AG04449 (cell line): Measurements from ENCODE around the gene FANCE.

Source experiments
- CTCF ChIA-PET: fragments of 350-600 bp; formaldehyde crosslinking; extraction: SDS; loops from one replicate; lab custom pipeline; 2021; ENCODE audit warnings: antibody characterized with exemption; lab: Yijun Ruan, JAX
- POLR2A ChIA-PET: fragments of 400-600, 350-600 bp; formaldehyde crosslinking; extraction: SDS; loops from one replicate; lab custom pipeline; 2020; ENCODE audit warnings: antibody characterized with exemption, inconsistent platforms; lab: Yijun Ruan, JAX
- DNase-seq: peaks from one replicate; pipeline ENCODE4 v3.0.0-alpha.2; 2010; ENCODE audit warnings: low read depth, low spot score
- H3K4me3 ChIP-seq: 2 replicates; pipeline ENCODE4 v1.5.1; 2011; ENCODE audit warnings: low read depth, mild to moderate bottlenecking, control low read depth, low read length
- CTCF ChIP-seq: IDR thresholded peaks from one replicate; pipeline ENCODE4 v1.5.1; 2011; ENCODE audit warnings: mild to moderate bottlenecking, moderate library complexity, low read length, control low read depth, inconsistent platforms; ENCODE audit not compliant: insufficient read depth; ENCODE audit errors: missing control alignments

Gene FANCE

GRCh38 chr6:35473075-35473849, 21.1 kb downstream of the FANCE start:
- ChIA-PET POLR2A (interaction anchor here (0.7 to 2.8 kb wide), 9 partner anchors 8 to 24 kb away, joined by 3 to 13 read pairs (median 4); partner anchors contain the start of genes FANCE and TEAD3), CTCF (interaction anchor here (1.1 to 1.4 kb wide), 3 partner anchors 9 to 263 kb away, joined by 4 to 6 read pairs (median 6); partner anchors contain the start of gene ARMC12)
- no peak for TF ChIP-seq CTCF
- H3K4me3 ChIP-seq = no peak overlapping the region
- DNase-seq = no peak

DNA sequence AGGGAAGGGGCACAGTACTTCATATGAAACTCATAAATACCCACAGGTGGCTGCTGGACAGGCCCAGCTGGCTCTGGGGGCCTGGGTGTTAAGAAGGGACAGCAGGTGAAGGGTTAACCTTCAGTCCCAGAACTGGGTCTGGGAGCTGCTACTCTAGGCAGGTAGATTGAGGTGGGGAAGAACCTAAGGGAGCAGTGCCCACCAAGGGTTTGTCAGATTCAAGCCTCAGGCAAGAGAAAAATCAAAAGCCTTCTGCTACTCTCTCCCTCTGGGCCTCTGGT, 21.7 kb downstream of the FANCE start:
- CTCF ChIA-PET = interaction anchor here (1.1 to 1.4 kb wide), 3 partner anchors 8 to 263 kb away, joined by 4 to 6 read pairs (median 6); partner anchors contain the start of gene ARMC12
- DNase-seq = no peak
- no peak for TF ChIP-seq CTCF
- POLR2A ChIA-PET = interaction anchor here (0.7 to 1.3 kb wide), 5 partner anchors 13 to 23 kb away, joined by 3 to 6 read pairs (median 4); partner anchors contain the start of genes FANCE and TEAD3
- no peak overlapping the region for H3K4me3 ChIP-seq

DNA sequence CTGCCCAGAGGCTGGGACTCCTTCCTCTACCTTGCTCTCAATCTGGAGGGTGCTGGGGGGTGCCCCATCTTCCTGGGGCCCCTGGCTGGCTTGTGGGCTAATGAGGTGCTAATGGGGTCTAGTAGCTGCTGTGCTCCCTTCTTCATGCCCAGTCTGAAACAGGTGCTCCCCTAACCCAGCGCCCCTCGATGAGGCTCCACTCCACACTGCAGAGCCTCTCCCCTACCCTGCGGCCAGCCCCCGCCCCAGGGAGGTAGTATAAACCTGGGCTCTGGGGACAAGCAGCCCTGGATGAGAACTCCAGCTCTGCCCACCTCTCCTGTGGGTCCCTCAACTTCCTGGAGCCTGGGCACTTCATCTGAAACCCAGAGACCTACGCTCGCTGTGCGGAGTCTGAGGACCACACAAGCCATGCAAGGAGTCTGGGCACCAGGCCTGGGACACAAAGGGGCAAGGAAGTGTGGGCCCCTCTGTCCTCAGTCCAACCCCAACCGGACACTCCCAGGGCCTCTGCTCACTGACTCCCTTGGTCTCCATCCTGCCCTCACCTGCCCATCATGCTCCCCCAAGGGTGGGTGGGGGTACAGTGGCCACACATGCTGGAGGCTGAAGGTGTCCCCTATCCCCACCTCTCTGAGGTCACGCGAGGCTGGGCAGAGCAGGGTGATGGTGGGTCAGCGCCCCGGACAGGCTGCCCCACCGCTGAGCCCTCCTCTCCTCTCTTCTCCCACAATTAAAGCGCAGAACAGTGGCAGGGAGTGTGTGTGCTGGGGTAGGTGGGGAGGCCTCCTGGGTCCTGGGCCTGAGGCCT, 22.2 kb downstream of the FANCE start:
- TF ChIP-seq CTCF = no peak
- H3K4me3 ChIP-seq = no peak overlapping the region
- DNase-seq = no peak
- POLR2A ChIA-PET = interaction anchor here (0.8 to 1.3 kb wide), 4 partner anchors 18 to 23 kb away, joined by 3 to 4 read pairs (median 4); partner anchors contain the start of genes FANCE and TEAD3
- CTCF ChIA-PET = interaction anchor here (1.0 to 1.7 kb wide), 3 partner anchors 8 to 262 kb away, joined by 3 to 6 read pairs (median 4); no protein-coding TSS in a partner anchor

DNA sequence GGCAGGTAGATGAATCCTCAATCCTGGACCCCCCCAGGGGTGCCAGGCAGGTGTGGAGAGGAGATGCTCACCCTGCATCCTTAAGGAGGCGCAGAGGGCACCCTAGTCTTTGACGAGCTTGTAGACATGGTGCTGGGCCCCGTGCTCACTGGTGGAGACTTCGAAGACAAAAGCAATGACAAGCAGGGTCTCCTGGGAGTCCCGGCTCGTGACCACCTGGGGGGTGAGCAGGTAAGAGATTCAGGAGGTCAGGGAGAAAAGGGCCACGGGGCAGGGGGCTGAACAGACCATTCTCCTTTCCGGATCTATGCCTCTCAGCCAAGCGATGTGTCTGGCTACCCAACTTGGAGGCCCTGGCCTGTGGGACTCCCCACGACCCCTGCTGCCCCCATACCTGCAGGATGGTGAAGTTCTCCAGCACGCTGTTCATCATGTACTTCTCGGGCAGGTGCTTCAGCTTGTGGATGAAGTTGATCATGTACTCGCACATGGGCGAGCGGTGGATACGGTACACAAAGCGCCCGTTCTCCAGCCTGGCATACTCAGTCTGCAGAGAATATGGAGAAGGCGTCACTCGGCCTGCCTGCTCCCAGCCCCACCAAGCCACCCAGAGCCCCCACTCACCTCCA, 22.9 kb downstream of the FANCE start:
- no peak for DNase-seq
- no peak for TF ChIP-seq CTCF
- H3K4me3 ChIP-seq = no peak overlapping the region
- CTCF ChIA-PET = interaction anchor here (1.0 to 1.7 kb wide), 2 partner anchors 14 to 261 kb away, joined by 3 to 4 read pairs; no protein-coding TSS in a partner anchor
- POLR2A ChIA-PET = interaction anchor here (0.7 kb wide), 2 partner anchors 15 to 23 kb away, joined by 3 read pairs; no protein-coding TSS in a partner anchor

GRCh38 chr6:35475573-35475972, 23.4 kb downstream of the FANCE start:
- CTCF ChIA-PET = interaction anchor here (1.0 to 1.7 kb wide), 2 partner anchors 14 to 261 kb away, joined by 3 to 4 read pairs; no protein-coding TSS in a partner anchor
- TF ChIP-seq CTCF = no peak
- POLR2A ChIA-PET = interaction anchor here (0.7 kb wide), 2 partner anchors 15 to 22 kb away, joined by 3 read pairs; no protein-coding TSS in a partner anchor
- H3K4me3 ChIP-seq = no peak overlapping the region
- no peak for DNase-seq
